Mesendoderm (in vitro differentiated cells): ENCODE measurements around the gene SCN4B.

ENCODE experiments used
- DNase-seq: peaks from one replicate; pipeline ENCODE4 v3.0.0; 2013
- H2AK5ac ChIP-seq: 2 replicates; pipeline ENCODE4 v1.6.1; 2013; ENCODE audit warnings: low read length, inconsistent platforms
- H2BK120ac ChIP-seq: 2 replicates; pipeline ENCODE4 v1.6.1; 2013; ENCODE audit warnings: low read depth, mild to moderate bottlenecking, low read length, moderate library complexity, mixed read lengths
- H2BK15ac ChIP-seq: replicated peaks from 2 replicates; pipeline ENCODE4 v1.6.1; 2013; ENCODE audit warnings: low read depth, mild to moderate bottlenecking, moderate library complexity
- H2BK5ac ChIP-seq: 2 replicates; pipeline ENCODE4 v1.6.1; 2013; ENCODE audit warnings: low read length, inconsistent platforms
- H3K18ac ChIP-seq: 2 replicates; pipeline ENCODE4 v1.6.1; 2013; ENCODE audit warnings: mild to moderate bottlenecking, low read length, mixed read lengths
- H3K23ac ChIP-seq: one replicate; pipeline ENCODE4 v1.6.1; 2013; ENCODE audit warnings: low read length
- H3K27ac ChIP-seq: 2 replicates; pipeline ENCODE4 v1.5.1; 2013; ENCODE audit warnings: low read depth, mild to moderate bottlenecking, inconsistent platforms, low read length, moderate library complexity
- H3K27me3 ChIP-seq: 2 replicates; pipeline ENCODE4 v1.6.1; 2013; ENCODE audit warnings: low read length, control low read depth, mild to moderate bottlenecking, inconsistent platforms; ENCODE audit not compliant: insufficient read depth, poor library complexity
- H3K36me3 ChIP-seq: 2 replicates; pipeline ENCODE4 v1.6.1; 2013; ENCODE audit warnings: low read length, inconsistent platforms; ENCODE audit not compliant: control insufficient read depth, insufficient read depth
- H3K4ac ChIP-seq: one replicate; pipeline ENCODE4 v1.6.1; 2013; ENCODE audit warnings: low read depth, mild to moderate bottlenecking, low read length, moderate library complexity
- H3K4me1 ChIP-seq: 2 replicates; pipeline ENCODE4 v1.6.1; 2013; ENCODE audit warnings: low read depth, low read length, inconsistent platforms; ENCODE audit not compliant: control insufficient read depth
- H3K4me2 ChIP-seq: 2 replicates; pipeline ENCODE4 v1.6.1; 2013; ENCODE audit warnings: low read length
- H3K4me3 ChIP-seq: 2 replicates; pipeline ENCODE4 v1.5.1; 2013; ENCODE audit warnings: mild to moderate bottlenecking, low read length
- H3K56ac ChIP-seq: one replicate; pipeline ENCODE4 v1.6.1; 2013; ENCODE audit warnings: low read length
- H3K79me1 ChIP-seq: 2 replicates; pipeline ENCODE4 v1.6.1; 2013; ENCODE audit warnings: low read length, inconsistent platforms
- H3K79me2 ChIP-seq: 2 replicates; pipeline ENCODE4 v1.6.1; 2013; ENCODE audit warnings: mild to moderate bottlenecking, low read length; ENCODE audit not compliant: control insufficient read depth, insufficient read depth
- H3K9ac ChIP-seq: 2 replicates; pipeline ENCODE4 v1.6.1; 2013; ENCODE audit warnings: low read length, inconsistent platforms
- H4K5ac ChIP-seq: one replicate; pipeline ENCODE4 v1.6.1; 2013; ENCODE audit warnings: low read length
- H4K8ac ChIP-seq: one replicate; pipeline ENCODE4 v1.6.1; 2013; ENCODE audit warnings: low read depth, mild to moderate bottlenecking, control low read depth, low read length, moderate library complexity
- WGBS: extraction: QIAGEN DNeasy Blood & Tissue Kit; methylation state at CpG from one replicate; pipeline ENCODE4 v1.1.7; 2013; ENCODE audit warnings: low lambda C conversion rate, missing lambda C conversion rate; ENCODE audit not compliant: insufficient coverage; ENCODE audit errors: extremely low coverage; 5-methylcytosine and 5-hydroxymethylcytosine counted together

The SCN4B gene

GRCh38 chr11:118175993-118176777, 23.6 kb upstream of the SCN4B start, which contains the start of gene SCN2B:
Gene SCN2B, minus strand, starts transcription at chr11:118176639. Its CDS starts 208 bp downstream, at chr11:118176431.
- H4K8ac ChIP-seq, result no peak within 1 kb of the TSS
- no peak within 1 kb of the TSS for H2BK120ac ChIP-seq
- no peaks in the 10 kb centered on the region for H3K79me2 ChIP-seq
- peak within 1 kb of the TSS; percentile 52 for H3K4me3 ChIP-seq
- WGBS, result no CpG with 5 or more reads among the region's 14 CpGs
- H3K4ac ChIP-seq, result no peak within 1 kb of the TSS
- no peaks in the 10 kb centered on the region for H3K36me3 ChIP-seq
- no peak within 1 kb of the TSS for H4K5ac ChIP-seq
- peaks cover 7% of the 10 kb centered on the region for H3K27me3 ChIP-seq
- no peak within 1 kb of the TSS for H2BK15ac ChIP-seq
- peak within 1 kb of the TSS; percentile 38 for H3K56ac ChIP-seq
- peak within 1 kb of the TSS; percentile 84 for H3K4me2 ChIP-seq
- no peaks in the 10 kb centered on the region for H3K79me1 ChIP-seq
- H3K4me1 ChIP-seq, result peaks cover 2% of the 10 kb centered on the region
- no peak within 1 kb of the TSS for H2BK5ac ChIP-seq
- no peak within 1 kb of the TSS for H3K23ac ChIP-seq
- H2AK5ac ChIP-seq, result no peak within 1 kb of the TSS
- no peak within 1 kb of the TSS for H3K27ac ChIP-seq
- peak within 1 kb of the TSS; percentile 58 for H3K9ac ChIP-seq
- DNase-seq, result peak; percentile 54
- no peak within 1 kb of the TSS for H3K18ac ChIP-seq

GRCh38 chr11:118175031-118175992, 22.7 kb upstream of the SCN4B start:
- Histone ChIP-seq H3K56ac (no peak overlapping the region), H3K4me2 (peak overlapping the region; percentile 84), H3K4ac (no peak overlapping the region), H3K18ac (no peak overlapping the region), H2BK120ac (no peak overlapping the region), H3K27me3 (peaks cover 15% of the 10 kb centered on the region), H3K79me2 (no peaks in the 10 kb centered on the region), H4K5ac (no peak overlapping the region), H2AK5ac (no peak overlapping the region), H3K9ac (peak overlapping the region; percentile 1), H2BK5ac (no peak overlapping the region), H3K27ac (no peak overlapping the region), H3K79me1 (no peaks in the 10 kb centered on the region), H3K23ac (no peak overlapping the region), H2BK15ac (no peak overlapping the region), H3K36me3 (no peaks in the 10 kb centered on the region), H3K4me1 (peaks cover 4% of the 10 kb centered on the region), H3K4me3 (no peak overlapping the region), H4K8ac (no peak overlapping the region)
- peak; percentile 78 for DNase-seq
- WGBS, result no CpG with 5 or more reads among the region's 13 CpGs

- DNase-seq, result no peak
- peaks cover 4% of the 10 kb centered on the region for H3K4me1 ChIP-seq
- H3K4ac ChIP-seq, result no peak overlapping the region
- H3K23ac ChIP-seq, result no peak overlapping the region
- H3K27me3 ChIP-seq, result peaks cover 19% of the 10 kb centered on the region
- H2BK5ac ChIP-seq, result no peak overlapping the region
- no peak overlapping the region for H3K56ac ChIP-seq
- no peak overlapping the region for H3K4me2 ChIP-seq
- no peak overlapping the region for H2AK5ac ChIP-seq
- H4K8ac ChIP-seq, result no peak overlapping the region
- no peak overlapping the region for H2BK120ac ChIP-seq
- H3K27ac ChIP-seq, result no peak overlapping the region
- WGBS, result no CpG with 5 or more reads among the region's 9 CpGs
- no peak overlapping the region for H3K9ac ChIP-seq
- no peaks in the 10 kb centered on the region for H3K36me3 ChIP-seq
- H3K79me2 ChIP-seq, result no peaks in the 10 kb centered on the region
- H3K18ac ChIP-seq, result no peak overlapping the region
- no peak overlapping the region for H4K5ac ChIP-seq
- H2BK15ac ChIP-seq, result no peak overlapping the region
- H3K79me1 ChIP-seq, result no peaks in the 10 kb centered on the region
- H3K4me3 ChIP-seq, result no peak overlapping the region
These were observed 21.5 kb upstream of the SCN4B start for GRCh38 chr11:118174006-118174567.

GRCh38 chr11:118172356-118172755, 19.7 kb upstream of the SCN4B start:
- WGBS, result no CpG with 5 or more reads among the region's 9 CpGs
- H3K27me3 ChIP-seq, result peaks cover 19% of the 10 kb centered on the region
- no peak overlapping the region for H3K4me2 ChIP-seq
- no peak overlapping the region for H2BK120ac ChIP-seq
- no peak overlapping the region for H3K23ac ChIP-seq
- no peak overlapping the region for H2BK5ac ChIP-seq
- H4K5ac ChIP-seq, result no peak overlapping the region
- H2BK15ac ChIP-seq, result no peak overlapping the region
- H3K4ac ChIP-seq, result no peak overlapping the region
- H3K9ac ChIP-seq, result no peak overlapping the region
- H3K79me1 ChIP-seq, result no peaks in the 10 kb centered on the region
- H3K4me3 ChIP-seq, result no peak overlapping the region
- no peak overlapping the region for H4K8ac ChIP-seq
- H2AK5ac ChIP-seq, result no peak overlapping the region
- H3K18ac ChIP-seq, result no peak overlapping the region
- H3K79me2 ChIP-seq, result no peaks in the 10 kb centered on the region
- no peak for DNase-seq
- peaks cover 4% of the 10 kb centered on the region for H3K4me1 ChIP-seq
- H3K36me3 ChIP-seq, result no peaks in the 10 kb centered on the region
- no peak overlapping the region for H3K27ac ChIP-seq
- no peak overlapping the region for H3K56ac ChIP-seq

DNA sequence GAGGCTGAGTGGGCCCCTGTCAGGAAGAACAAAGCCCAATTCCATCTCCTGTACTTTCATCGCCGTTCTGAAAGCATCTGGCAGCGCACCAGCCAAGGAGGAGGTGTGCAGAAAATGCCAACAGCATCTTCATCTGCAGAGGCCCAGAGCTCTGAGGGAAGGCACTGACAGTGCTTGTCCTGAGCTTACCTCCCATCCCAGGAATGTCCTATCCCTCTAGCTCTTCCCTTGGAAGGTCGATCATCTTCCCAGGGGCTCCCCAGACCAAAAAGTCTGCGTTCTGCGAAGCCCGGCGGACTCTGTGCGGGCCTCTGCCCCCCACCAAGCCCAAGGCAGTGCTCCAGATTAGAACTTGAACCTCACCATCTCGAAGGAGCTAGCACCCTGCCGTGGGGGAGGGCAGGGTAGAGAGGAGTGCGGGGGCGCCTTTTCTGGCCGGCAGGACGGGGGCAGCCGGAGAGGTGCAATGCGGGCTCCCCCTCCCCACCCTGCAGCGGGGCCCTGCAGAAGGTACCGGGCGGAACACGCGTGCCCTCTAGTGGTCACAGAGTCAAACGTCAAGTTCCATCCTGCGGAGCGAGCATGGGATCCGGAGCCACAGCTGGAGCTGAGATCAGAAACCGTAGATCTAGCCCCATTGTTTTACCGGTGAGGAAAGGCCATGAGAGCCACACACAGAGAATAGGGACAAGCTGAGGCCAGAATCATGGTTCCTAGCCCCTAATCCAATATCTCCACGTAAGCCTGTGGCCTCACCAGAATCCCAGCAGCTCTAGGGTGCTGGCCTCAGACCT, 18.8 kb upstream of the SCN4B start:
- peak overlapping the region; percentile 17 for H3K56ac ChIP-seq
- H4K8ac ChIP-seq, result no peak overlapping the region
- H3K4me2 ChIP-seq, result peak overlapping the region; percentile 69
- no peak overlapping the region for H3K18ac ChIP-seq
- DNase-seq, result peak; percentile 83
- no peak overlapping the region for H4K5ac ChIP-seq
- no peak overlapping the region for H2BK120ac ChIP-seq
- peaks cover 19% of the 10 kb centered on the region for H3K27me3 ChIP-seq
- no CpG with 5 or more reads among the region's 29 CpGs for WGBS
- H3K4me3 ChIP-seq, result no peak overlapping the region
- H3K23ac ChIP-seq, result no peak overlapping the region
- H2BK5ac ChIP-seq, result no peak overlapping the region
- H3K79me2 ChIP-seq, result no peaks in the 10 kb centered on the region
- H3K4me1 ChIP-seq, result peaks cover 4% of the 10 kb centered on the region
- H3K9ac ChIP-seq, result peak overlapping the region; percentile 6
- no peak overlapping the region for H2AK5ac ChIP-seq
- no peak overlapping the region for H2BK15ac ChIP-seq
- H3K27ac ChIP-seq, result no peak overlapping the region
- H3K79me1 ChIP-seq, result no peaks in the 10 kb centered on the region
- H3K4ac ChIP-seq, result no peak overlapping the region
- no peaks in the 10 kb centered on the region for H3K36me3 ChIP-seq
